ENCODE results near the gene IGSF21.

DNA sequence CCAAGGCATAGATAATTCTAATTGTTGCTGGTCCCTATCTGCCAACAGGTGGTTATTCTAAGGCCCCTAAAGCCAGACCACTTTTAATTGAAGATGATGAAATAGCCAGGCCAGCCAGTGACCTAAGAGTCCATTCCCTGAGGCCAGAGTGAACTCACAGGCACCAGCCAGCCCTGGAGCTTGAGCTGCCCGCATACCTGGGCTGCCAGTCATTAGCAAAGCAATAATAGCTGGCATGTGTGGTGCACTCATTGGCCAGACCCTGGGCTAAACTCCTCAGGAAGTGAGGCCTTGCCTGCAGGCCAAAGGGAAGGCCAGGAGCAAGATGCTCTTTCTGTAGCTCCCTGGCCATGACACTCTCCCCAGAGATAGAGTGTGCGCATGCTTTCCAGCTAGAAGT, 192.8 kb downstream of the IGSF21 start:
- TF ChIP-seq POLR2A (IDR thresholded peaks at IDR 0.05) (no peak), POLR2AphosphoS5 (IDR thresholded peaks at IDR 0.05; ENCODE audit: insufficient read depth in 1 of 2, low read depth in 1 of 2) (no peak)
- TF ChIP-seq, protein P1, sequence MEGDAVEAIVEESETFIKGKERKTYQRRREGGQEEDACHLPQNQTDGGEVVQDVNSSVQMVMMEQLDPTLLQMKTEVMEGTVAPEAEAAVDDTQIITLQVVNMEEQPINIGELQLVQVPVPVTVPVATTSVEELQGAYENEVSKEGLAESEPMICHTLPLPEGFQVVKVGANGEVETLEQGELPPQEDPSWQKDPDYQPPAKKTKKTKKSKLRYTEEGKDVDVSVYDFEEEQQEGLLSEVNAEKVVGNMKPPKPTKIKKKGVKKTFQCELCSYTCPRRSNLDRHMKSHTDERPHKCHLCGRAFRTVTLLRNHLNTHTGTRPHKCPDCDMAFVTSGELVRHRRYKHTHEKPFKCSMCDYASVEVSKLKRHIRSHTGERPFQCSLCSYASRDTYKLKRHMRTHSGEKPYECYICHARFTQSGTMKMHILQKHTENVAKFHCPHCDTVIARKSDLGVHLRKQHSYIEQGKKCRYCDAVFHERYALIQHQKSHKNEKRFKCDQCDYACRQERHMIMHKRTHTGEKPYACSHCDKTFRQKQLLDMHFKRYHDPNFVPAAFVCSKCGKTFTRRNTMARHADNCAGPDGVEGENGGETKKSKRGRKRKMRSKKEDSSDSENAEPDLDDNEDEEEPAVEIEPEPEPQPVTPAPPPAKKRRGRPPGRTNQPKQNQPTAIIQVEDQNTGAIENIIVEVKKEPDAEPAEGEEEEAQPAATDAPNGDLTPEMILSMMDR (IDR thresholded peaks at IDR 0.05): no peak

Measured in vagina (tissue), 2 donors.